Measurements from ENCODE around the gene HSF2. TPM values are rescaled to one million over a fixed set of nuclear protein-coding genes. Genes with fewer than 3 reads are reported as not detected.

Gene HSF2
- total and polyA plus RNA-seq, 7 donors: 7.0 to 58.2 (median 23.8) TPM

GRCh38 chr6:122401104-122401503, 1.7 kb downstream of the HSF2 start:
- Histone ChIP-seq H3K27me3 (ENCODE audit: insufficient read depth in 3 of 3, low read length in 2 of 3) (no peaks in the 10 kb centered on the region), H3K27ac (peak overlapping the region; percentile 96), H3K9me3 (no peaks in the 10 kb centered on the region), H3K4me3 (peak overlapping the region; percentile 95), H3K36me3 (ENCODE audit: insufficient read depth in 1 of 2, low read depth in 1 of 2) (no peaks in the 10 kb centered on the region), H3K4me1 (peaks cover 29% of the 10 kb centered on the region)
- ATAC-seq: peak in 3 of 4 donors; percentile 51 to 75 (median 59)
- intact Hi-C loops (cut with DNase I): loop anchor here (5.0 kb wide), 2 partner anchors 56 to 66 kb away; no protein-coding TSS in a partner anchor
- WGBS, 3 donors: 33 to 51% (median 43%) methylated on average over 4 of the region's 4 CpGs
- DNase-seq: no peak
- no peak for TF ChIP-seq CTCF (IDR thresholded peaks at IDR 0.05)

GRCh38 chr6:122404444-122404843, 5.0 kb downstream of the HSF2 start:
- Histone ChIP-seq H3K36me3 (ENCODE audit: insufficient read depth in 1 of 2, low read depth in 1 of 2) (no peaks in the 10 kb centered on the region), H3K27ac (peak overlapping the region; percentile 96), H3K4me1 (peaks cover 50% of the 10 kb centered on the region), H3K4me3 (peak overlapping the region; percentile 95), H3K9me3 (no peaks in the 10 kb centered on the region), H3K27me3 (ENCODE audit: insufficient read depth in 3 of 3, low read length in 2 of 3) (no peaks in the 10 kb centered on the region)
- DNase-seq (no peak), ATAC-seq (no peak)
- WGBS, 3 donors: 52 to 60% (median 57%) methylated on average over 2 of the region's 2 CpGs
- intact Hi-C loops (cut with DNase I): loop anchor here (5.0 kb wide), 2 partner anchors 53 to 63 kb away; no protein-coding TSS in a partner anchor
- TF ChIP-seq CTCF (IDR thresholded peaks at IDR 0.05): no peak

- WGBS, 3 donors: 45 to 74% (median 54%) methylated on average over 1 of the region's 1 CpG
- H3K9me3 ChIP-seq: no peaks in the 10 kb centered on the region
- intact Hi-C loops (cut with DNase I): no loop called here
- peaks cover 56% of the 10 kb centered on the region for H3K4me1 ChIP-seq
- no peaks in the 10 kb centered on the region for H3K27me3 ChIP-seq (ENCODE audit: insufficient read depth in 3 of 3, low read length in 2 of 3)
- H3K36me3 ChIP-seq (ENCODE audit: insufficient read depth in 1 of 2, low read depth in 1 of 2): no peaks in the 10 kb centered on the region
- ATAC-seq (peak in 1 of 4 donors; percentile 40), DNase-seq (no peak)
- H3K4me3 ChIP-seq: no peak overlapping the region
- peak overlapping the region; percentile 57 for H3K27ac ChIP-seq
- peak; percentile 25 for TF ChIP-seq CTCF (IDR thresholded peaks at IDR 0.05)
These were observed 6.0 kb downstream of the HSF2 start for GRCh38 chr6:122405417-122405816.

- ATAC-seq: no peak
- DNase-seq: no peak
- Histone ChIP-seq H3K27me3 (ENCODE audit: insufficient read depth in 3 of 3, low read length in 2 of 3) (no peaks in the 10 kb centered on the region), H3K4me1 (peaks cover 64% of the 10 kb centered on the region), H3K4me3 (no peak overlapping the region), H3K27ac (peak overlapping the region; percentile 57), H3K36me3 (ENCODE audit: insufficient read depth in 1 of 2, low read depth in 1 of 2) (no peaks in the 10 kb centered on the region), H3K9me3 (no peaks in the 10 kb centered on the region)
- intact Hi-C loops (cut with DNase I): no loop called here
- WGBS, 3 donors: 83 to 96% (median 95%) methylated on average over 1 of the region's 1 CpG
- no peak for TF ChIP-seq CTCF (IDR thresholded peaks at IDR 0.05)
These were observed 6.7 kb downstream of the HSF2 start for GRCh38 chr6:122406187-122406586.

GRCh38 chr6:122407712-122408111, 8.3 kb downstream of the HSF2 start:
- H3K27ac ChIP-seq: peak overlapping the region; percentile 66
- no peak for DNase-seq
- intact Hi-C loops (cut with DNase I): no loop called here
- ATAC-seq: no peak
- peak overlapping the region; percentile 26 for H3K4me3 ChIP-seq
- no peaks in the 10 kb centered on the region for H3K9me3 ChIP-seq
- WGBS, 3 donors: 46 to 86% (median 74%) methylated on average over 4 of the region's 4 CpGs
- H3K27me3 ChIP-seq (ENCODE audit: insufficient read depth in 3 of 3, low read length in 2 of 3): no peaks in the 10 kb centered on the region
- peaks cover 76% of the 10 kb centered on the region for H3K4me1 ChIP-seq
- H3K36me3 ChIP-seq (ENCODE audit: insufficient read depth in 1 of 2, low read depth in 1 of 2): peaks cover 0 to 5% of the 10 kb centered on the region in 2 donors
- no peak for TF ChIP-seq CTCF (IDR thresholded peaks at IDR 0.05)

Data from psoas muscle (tissue), 8 donors.